NB4 (cell line): Measurements from ENCODE around the gene USP17L18.
"Not testable (repeated sequence)": the region's sequence is repeated elsewhere in the genome, so short reads cannot be mapped to it uniquely, and the experiment has no call there.

Experiments
- MYC ChIP-seq: IDR thresholded peaks from 2 replicates; pipeline ENCODE4 v1.6.1; 2011; ENCODE audit warnings: low read depth, low read length
- POLR2A ChIP-seq: IDR thresholded peaks from 2 replicates; pipeline ENCODE4 v1.6.1; 2011; ENCODE audit warnings: mild to moderate bottlenecking; ENCODE audit not compliant: insufficient read length; ENCODE audit errors: extremely low read depth
- TF ChIP-seq, protein P1 (sequence below): IDR thresholded peaks from one replicate; pipeline ENCODE4 v1.5.1; 2012; ENCODE audit warnings: low read depth, low read length
- TF ChIP-seq, protein P2 (sequence below): IDR thresholded peaks from 2 replicates; pipeline ENCODE4 v1.6.1; 2011; ENCODE audit warnings: low read depth, low read length

DNA sequence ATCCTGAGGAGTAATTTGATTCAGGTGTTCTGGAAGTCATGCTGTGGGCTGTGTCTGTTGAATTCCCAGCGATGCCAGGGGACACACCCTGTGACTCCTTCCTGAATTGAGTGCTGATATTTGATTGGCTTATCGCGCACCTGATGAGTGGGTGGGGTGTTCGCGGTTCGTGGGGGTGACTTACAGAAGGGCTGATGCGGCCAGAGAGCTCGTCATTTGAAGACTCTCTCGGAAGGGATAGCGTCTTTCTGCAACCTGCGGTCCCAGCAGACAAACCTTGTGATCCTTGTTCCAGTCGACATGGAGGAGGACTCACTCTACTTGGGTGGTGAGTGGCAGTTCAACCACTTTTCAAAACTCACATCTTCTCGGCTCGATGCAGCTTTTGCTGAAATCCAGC lies 23.8 kb upstream of the USP17L18 start, which contains the start of gene USP17L13:
- TF ChIP-seq POLR2A, MYC: not testable (repeated sequence)
- TF ChIP-seq, protein P1, sequence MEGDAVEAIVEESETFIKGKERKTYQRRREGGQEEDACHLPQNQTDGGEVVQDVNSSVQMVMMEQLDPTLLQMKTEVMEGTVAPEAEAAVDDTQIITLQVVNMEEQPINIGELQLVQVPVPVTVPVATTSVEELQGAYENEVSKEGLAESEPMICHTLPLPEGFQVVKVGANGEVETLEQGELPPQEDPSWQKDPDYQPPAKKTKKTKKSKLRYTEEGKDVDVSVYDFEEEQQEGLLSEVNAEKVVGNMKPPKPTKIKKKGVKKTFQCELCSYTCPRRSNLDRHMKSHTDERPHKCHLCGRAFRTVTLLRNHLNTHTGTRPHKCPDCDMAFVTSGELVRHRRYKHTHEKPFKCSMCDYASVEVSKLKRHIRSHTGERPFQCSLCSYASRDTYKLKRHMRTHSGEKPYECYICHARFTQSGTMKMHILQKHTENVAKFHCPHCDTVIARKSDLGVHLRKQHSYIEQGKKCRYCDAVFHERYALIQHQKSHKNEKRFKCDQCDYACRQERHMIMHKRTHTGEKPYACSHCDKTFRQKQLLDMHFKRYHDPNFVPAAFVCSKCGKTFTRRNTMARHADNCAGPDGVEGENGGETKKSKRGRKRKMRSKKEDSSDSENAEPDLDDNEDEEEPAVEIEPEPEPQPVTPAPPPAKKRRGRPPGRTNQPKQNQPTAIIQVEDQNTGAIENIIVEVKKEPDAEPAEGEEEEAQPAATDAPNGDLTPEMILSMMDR = not testable (repeated sequence)
- TF ChIP-seq, protein P2, sequence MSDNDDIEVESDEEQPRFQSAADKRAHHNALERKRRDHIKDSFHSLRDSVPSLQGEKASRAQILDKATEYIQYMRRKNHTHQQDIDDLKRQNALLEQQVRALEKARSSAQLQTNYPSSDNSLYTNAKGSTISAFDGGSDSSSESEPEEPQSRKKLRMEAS = not testable (repeated sequence)
